SH-SY5Y (cell line): ENCODE results near the gene IRF8.

Source experiments
- GATA2 ChIP-seq: IDR thresholded peaks from 2 replicates; pipeline ENCODE4 v1.6.1; 2011; ENCODE audit warnings: mild to moderate bottlenecking, low read depth, low read length
- GATA3 ChIP-seq: IDR thresholded peaks from 2 replicates; pipeline ENCODE4 v1.6.1; 2011; ENCODE audit warnings: low read depth, mild to moderate bottlenecking, low read length, moderate library complexity

DNA sequence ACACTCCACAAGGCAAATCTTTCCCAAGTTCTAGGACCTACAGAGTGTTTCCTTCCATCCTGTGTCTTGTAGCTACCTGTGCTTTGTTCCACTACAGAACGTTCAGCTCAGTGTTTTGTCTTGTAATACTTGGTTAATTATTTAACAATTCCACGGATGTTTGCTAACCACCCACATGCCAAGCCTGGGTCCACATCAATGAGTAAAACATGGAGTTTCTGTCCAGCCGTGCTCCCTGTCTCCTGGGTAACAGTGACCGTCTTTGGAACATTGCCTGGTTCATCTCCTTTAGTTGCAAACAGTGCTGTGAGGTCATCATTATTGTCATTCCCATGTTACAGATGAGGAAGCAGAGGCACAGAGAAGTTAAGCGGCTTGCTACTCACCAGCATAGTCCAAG lies 41.3 kb downstream of the IRF8 start:
- TF ChIP-seq GATA2 (no peak), GATA3 (no peak)
